GM19099 (cell line): Measurements from ENCODE around the gene GRID1.

ENCODE experiments used
- POLR2A ChIP-seq: IDR thresholded peaks from 3 replicates; pipeline ENCODE4 v1.6.1; 2011; ENCODE audit warnings: low read depth; ENCODE audit not compliant: insufficient read length; ENCODE audit errors: extremely low read depth

Gene GRID1

DNA sequence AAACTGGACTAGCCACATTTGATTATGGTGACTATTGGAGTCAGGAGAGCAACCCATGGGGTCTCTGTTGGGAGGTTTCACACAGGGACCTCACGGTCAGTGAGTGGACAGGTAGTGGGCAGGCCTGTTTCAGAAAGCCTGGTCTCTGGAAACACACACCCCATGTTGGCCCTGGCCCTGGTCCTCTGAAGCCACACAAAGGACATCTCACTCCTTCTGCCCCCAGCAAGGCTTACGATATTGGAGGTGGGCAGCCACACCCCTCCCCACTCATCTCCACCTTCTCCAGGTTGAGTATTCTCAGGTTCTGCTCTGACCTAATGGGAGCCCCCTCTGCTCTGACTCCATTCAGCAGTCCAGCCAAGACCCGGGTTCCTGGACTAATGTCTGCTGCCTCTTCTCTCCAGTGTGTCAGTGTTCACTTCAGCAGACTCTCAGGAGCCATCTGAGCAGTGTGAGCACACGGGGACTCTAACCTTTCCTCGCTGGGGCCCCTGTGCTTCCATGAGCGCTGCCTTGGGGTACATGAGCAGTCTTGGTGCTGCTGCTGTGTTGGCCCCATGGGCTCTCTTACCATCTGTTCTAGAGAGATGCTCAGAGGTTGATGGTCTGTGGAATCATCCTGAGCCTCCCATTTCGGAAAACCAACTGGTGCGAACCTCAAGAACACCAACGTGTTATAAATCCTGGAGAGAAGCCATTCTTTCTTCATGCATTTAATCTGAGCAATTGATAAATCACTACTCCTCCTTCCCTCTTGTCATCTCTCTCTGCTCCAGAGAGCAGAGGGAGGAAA, 748.6 kb downstream of the GRID1 start:
- no peak for TF ChIP-seq POLR2A

DNA sequence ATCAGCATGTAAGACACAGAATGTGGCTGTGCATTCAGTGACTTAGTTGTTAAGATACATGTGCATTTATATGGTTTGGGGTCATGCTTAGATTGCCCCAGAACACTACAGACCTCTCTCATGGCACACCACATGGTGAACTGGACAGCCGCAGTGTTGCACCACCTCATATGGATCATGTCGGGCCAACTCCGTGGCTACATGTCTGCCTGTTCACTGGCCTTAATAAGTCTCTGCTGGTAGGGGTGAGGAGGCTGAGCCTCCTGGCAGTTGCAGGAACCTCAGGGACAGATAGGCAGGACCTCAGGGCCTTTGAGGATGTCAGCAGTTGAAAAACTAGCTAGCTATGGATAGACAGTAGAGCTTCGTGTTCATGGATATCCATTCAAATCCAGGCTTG, 751.0 kb downstream of the GRID1 start:
- no peak for TF ChIP-seq POLR2A

DNA sequence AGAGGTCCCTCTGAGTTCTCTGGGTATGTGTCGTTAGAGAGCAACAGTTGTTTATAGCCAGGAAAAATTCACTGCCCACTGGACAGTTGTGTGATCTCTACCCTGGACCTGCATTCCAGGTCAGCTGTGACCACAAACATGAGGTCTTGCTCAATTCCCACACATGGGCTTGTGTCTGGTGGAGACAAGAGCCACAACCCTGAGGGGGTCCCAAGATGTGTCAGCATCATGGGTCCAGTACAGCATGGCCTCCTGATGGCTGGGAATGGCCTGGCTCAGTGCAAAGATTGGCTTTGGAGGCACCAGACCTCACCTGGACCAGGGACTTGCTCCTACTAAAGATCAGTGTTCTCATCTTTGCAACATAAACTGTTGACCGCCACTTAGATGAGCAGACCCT, 751.6 kb downstream of the GRID1 start:
- TF ChIP-seq POLR2A, result no peak

DNA sequence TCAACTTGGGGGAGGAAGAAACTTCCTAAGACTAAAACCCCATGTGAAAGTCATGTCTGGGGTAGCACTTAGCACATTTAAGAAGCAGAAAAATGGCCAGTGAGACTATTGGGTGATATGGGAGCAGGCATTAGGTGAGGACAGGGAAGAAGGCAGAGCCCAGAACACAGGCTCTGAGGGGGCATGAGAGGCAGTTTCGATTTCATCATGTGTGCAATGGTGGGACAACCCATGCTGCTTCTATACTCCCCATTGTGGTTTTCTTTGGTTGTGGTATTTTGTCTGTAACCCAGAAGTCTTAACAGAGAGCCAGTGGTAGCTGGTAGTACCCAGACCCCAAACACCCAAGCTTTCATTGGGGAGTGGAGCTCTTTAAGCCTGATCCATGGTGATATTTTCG, 752.0 kb downstream of the GRID1 start:
- TF ChIP-seq POLR2A, result no peak

DNA sequence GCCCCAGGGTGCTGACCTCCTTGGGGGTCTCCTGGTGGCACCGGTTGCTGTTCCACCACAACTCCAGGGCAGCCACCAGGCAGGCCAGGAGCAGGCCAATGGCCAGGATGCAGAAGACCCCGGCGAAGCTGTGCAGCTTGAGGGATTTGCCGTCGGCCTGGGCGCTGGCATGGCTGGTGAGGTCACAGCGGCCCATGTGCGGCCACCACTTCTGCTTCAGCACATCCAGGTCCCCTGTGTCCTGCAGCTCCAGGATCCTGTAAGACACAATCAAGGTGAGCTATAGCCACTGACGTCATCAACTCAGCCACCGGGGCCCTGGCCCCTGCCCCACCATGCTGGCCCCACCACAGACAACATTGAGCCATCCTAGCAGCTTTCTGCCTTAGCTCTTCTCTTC, 753.2 kb downstream of the GRID1 start:
- TF ChIP-seq POLR2A, result no peak

DNA sequence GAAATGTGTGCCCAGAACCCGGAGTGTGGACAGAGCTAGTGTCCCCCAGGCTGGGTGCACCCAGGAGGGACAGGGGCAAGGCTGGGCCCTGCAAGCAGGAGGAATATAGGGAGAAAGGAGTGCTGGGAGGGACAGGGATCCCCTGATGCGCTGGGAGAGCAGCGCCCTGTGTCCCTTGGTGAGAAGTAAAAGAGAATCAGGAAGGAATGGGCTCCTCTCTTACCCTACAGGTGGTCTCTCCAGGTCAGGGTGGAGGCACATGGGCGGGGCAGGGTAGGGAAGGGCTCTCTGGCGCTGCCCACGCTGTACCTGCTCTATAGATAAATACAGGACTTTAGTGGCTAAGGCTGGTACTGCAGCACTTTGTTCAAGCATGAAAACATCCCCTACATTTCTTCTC, 753.8 kb downstream of the GRID1 start:
- no peak for TF ChIP-seq POLR2A

DNA sequence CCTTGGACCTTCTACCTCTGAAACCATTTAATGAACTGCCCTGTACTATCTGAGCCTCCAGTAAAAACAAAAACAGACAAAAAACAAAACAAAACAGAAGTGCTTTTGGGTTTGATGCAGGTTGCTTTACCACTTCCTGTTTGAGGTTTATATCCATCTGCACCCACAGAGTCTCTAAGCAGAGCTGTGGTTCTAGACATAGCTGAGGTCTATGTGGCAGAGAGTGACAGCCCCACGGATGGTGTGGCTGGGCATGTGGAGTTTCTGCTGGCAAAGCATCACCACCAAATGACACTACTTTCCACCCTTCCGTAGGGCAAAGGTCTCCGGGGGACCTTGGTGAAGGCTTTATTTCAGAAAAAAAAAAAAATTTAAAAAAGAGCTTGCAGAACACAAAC, 754.2 kb downstream of the GRID1 start:
- no peak for TF ChIP-seq POLR2A

DNA sequence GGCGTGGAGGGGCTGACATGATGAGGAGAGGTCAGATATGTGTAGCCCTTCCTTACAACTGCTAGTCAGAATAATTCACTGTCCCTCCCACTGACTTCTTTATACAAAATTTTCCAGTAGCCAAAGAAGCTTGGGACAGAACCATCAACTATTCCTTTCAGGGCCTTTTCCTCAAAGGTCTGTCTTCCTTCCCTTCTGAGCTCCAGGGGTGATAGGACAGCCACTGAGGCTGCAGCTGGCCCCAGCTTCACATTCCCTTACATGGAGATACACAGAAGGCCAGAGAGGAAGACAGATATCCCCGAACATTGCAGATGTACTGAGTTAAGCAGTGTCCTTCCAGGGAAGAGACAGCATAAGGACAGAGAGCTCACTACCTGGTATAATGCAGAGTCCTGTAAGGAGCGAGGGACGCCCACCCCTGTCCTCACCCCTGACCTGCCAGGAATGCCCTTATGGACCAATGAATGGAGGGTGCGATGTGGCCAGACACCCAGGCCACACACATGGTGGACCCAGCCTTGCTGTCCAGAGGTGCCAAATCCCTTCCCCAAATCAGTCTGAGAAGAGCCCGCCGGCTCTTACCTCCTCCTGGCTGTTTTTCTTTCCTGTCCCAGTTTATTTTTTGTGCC, 754.7 kb downstream of the GRID1 start:
- no peak for TF ChIP-seq POLR2A

DNA sequence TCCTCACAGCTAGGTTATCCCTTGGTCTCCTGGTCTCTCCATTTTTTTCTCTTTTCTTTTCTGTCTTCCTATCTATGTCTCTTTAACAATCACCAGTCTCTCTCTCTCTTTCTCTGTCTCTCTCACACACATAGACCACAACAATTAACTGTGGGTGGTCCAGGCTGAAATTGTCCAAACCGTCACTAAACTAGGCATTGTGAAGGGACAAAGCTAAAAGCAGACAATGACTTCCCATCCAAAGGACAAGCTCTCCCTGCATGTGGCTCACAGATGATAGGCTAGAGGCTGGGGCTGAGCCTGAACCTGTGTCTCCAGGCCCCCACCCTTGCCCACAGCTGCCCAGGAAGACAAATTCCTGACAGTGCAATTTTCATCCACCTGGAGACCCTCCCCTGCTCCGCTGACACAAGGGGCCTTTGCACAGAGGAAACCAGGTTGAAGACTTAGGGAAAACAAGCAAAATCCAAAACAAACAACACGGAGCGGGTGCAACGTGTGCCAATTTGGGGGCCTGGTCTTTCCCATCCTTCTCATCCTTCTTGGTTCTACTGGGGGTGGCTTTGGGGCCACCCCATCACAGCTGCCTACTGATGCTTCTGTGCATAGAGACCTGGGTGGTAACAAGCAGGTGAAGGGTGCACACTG, 755.4 kb downstream of the GRID1 start:
- TF ChIP-seq POLR2A, result no peak

DNA sequence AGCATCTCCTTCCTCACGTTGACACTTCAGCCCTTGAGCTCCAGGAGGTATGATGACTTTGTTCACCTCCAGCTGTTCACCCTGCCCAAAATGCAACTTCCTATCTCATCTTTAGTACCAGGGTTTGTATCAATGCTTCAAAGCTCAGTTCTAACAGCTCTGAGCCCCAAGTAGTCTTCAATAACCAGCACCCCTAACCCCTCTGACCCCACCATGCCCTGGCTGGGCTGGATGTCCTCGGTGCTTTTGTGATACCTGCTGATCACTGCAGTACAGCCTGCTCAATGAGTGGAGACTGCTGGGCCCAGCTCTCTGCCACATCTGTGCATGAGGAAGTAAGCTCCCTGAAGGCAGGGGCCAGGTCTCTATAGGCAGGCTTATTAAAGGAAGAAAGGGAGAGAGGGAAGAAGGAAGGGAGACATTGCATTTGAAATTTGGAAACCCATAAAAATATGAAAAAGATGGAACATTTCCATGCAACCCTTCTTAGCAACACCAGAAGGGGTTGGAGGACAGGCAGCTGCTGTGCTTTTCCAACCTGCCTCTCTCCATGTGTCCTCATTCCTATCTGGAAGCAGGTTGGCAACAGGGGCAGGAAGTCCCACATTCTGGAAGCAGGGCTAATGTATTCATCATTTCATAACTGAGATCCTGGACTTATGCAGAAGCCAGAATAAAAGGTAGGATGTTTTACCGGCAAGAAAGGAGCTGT, 756.1 kb downstream of the GRID1 start:
- TF ChIP-seq POLR2A, result no peak

DNA sequence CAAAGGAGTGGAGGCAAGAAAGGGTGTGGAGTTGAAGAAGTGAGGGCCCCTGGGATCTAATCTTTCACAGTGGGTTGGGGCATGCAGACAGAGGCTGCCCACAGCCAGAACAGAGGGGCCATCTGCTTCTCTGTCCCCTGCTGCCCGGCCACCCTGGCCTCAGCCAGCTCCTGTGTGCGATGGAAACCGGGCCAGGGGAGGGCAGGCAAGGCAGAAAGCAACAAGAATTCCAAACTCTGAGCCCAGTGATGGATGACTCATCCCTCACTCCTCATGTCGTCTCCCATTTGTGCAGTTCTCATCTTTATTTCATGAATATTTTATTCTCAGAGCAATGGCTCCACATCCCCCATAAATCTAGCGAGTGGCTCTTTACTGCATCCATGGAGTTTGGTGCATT, 757.1 kb downstream of the GRID1 start:
- TF ChIP-seq POLR2A, result no peak

DNA sequence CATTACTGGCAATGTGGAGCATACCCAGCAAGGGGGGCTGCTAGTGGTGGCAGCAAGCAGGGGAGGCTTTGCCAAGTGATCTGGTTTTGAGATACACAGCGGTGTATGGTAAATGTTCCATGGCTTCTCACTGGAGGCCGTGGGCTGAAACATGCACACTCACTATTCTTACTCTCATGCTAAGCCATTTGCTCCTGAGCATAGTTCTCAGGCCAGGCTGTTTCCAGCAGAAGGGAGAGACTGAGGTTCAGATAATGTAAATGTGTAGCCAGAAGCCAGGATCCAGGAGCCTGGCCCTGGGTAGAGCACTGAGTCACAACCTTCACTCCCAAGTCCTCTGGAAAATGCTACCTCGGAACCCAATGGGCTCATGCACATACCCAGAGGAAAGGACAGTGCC, 757.9 kb downstream of the GRID1 start:
- TF ChIP-seq POLR2A, result no peak

DNA sequence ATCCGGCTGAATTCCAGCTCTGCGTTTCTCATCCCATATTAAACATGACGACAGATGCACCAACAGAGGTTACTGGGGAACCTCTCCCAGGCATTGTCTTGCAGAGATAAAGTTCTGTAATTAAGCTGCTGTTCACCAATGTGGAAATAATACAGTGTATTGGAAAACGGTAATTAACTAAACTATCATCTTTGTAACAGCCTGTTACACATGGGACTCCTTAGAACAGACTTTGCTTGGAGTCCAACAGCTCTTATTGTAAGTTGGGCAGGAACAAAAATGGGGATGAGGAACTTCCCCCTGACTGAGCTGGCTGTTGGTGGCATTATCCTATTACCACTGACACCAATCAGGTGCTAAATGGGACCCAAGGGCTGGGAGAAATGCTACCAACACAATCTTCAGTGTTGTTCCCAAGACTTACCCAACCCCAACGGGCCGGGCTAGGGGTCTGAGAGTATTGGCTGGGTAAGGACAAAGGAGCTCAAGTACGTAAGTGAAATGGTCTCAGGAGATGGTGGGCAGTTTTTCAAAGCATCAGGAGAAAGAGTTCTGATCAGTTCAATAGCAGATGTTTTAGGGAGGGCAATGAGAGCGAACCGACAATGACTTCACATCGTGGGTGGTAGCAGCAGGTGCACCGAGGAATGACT, 759.4 kb downstream of the GRID1 start:
- no peak for TF ChIP-seq POLR2A

DNA sequence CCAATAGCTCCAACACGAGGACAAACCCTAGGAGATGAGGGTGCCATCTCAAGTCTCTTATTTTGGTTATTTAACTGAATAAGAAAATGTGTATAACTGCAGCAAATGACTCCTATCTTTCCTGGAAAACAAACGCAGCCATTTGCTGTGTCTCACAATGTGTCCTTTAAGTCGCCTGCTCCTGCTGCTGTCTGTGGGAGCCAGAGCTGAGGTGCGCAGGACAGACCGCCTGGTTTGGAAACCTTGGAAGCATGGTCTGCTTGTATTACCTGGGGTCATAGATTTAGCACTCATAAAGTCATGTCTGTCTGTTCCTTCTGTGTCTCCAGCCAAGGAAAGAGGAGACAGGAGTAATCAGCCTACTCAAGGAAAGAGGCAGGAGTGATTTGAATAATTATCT, 760.2 kb downstream of the GRID1 start:
- no peak for TF ChIP-seq POLR2A

DNA sequence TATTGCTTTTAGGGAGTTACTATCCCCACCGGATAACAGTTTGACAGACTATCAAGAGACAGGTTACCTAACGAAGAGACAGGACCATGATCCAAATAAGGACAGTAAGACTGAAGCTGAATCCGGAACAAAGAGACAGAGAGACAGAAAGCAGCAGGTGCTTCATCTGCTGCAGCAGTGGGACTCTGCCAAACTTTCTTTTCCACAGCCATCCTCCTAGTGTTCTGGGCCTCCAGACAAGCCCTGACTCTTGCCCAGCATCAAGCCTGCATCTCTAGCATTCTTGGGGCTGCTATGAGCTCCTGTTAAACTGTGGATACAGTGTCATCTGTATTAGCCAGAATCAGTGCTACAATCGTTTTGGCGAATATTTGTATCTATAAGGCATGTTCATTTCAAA, 761.7 kb downstream of the GRID1 start:
- no peak for TF ChIP-seq POLR2A
